ENCODE measurements around the gene INF2.

- TF ChIP-seq POLR2A (IDR thresholded peaks at IDR 0.05) (no peak), CTCF (IDR thresholded peaks at IDR 0.05) (no peak), POLR2AphosphoS5 (IDR thresholded peaks at IDR 0.05) (no peak)
Observed at GRCh38 chr14:104685216-104685997, 4.0 kb upstream of the INF2 start.

Data from upper lobe of left lung (tissue), 4 donors.